Stimulated activated CD4-positive, alpha-beta T cell treated with anti-CD3 and anti-CD28 coated beads, Interleukin-4, amount 100 ng/mL, for 48 hours (primary cell): ENCODE results near the gene GDF7.

Experiments
- DNase-seq, 2 donors: peaks; one replicate each; pipeline ENCODE4 v3.0.0-alpha.2; 2020; ENCODE audit warnings: low read depth in 2 of 2

The GDF7 gene

DNA sequence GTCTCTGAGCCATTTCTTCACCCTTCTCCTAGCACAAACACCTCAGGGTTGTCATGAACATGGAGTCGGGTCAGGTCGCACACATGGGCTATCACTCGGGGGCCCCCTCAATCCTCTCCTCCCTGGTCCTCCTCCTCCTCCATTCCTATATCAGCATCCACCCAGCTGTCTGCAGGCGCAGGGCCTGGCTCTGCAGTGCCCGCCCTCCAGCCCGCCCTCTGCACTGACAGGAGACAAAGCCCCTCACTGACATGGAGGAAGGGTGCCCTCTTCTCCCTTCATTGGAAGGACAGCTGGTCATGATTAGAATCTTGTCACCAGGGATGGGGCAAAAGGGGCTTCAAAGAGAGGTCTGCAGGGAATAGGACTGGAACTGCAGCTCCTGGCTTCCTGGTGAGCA, 37.8 kb upstream of the GDF7 start:
- no peak for DNase-seq

DNA sequence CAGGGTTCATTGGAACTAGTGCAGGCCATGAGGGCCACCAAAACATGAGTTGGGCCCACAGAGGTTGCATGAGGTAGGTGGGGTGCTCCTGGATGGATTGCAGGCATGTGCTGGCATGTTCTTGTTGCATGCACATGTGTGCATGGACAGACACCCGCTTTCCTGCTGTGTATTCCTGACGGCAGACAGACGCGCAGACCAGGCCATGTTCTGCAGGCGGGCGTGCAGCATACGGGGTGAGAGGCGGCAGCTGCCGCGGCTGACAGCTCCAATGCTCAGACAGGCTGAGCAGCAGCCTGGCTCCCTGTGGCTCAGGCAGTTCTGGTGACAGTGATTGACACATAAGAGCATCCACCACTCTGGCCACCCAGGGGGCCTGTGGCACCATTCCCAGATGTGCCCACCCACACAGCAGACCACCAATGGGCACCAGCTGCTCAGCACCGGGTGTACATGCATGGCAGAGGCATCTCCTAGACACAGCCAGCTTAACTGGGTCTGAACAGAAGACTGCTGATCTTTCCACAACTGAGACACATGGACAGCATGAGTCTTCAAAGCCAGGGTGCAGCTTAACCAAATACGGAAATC, 37.3 kb upstream of the GDF7 start:
- no peak for DNase-seq

DNA sequence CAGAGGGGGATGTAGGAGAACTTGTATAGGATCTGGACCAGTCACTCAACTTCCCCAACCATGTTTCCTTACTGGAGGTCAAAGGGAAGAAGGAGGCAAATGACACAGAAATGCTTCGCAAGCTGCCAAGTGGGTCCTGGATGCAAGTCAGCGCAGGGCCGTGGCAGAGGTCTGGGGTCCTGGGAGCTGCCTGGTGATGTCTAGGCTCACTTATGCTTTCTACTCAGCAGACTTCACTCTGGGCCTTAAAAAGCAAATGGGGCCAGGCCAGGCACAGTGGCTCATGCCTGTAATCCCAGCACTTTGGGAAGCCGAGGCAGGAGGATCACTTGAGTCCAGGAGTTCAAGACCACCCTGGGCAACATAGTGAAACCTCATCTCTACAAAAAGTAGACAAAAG, 36.0 kb upstream of the GDF7 start:
- DNase-seq, result no peak

DNA sequence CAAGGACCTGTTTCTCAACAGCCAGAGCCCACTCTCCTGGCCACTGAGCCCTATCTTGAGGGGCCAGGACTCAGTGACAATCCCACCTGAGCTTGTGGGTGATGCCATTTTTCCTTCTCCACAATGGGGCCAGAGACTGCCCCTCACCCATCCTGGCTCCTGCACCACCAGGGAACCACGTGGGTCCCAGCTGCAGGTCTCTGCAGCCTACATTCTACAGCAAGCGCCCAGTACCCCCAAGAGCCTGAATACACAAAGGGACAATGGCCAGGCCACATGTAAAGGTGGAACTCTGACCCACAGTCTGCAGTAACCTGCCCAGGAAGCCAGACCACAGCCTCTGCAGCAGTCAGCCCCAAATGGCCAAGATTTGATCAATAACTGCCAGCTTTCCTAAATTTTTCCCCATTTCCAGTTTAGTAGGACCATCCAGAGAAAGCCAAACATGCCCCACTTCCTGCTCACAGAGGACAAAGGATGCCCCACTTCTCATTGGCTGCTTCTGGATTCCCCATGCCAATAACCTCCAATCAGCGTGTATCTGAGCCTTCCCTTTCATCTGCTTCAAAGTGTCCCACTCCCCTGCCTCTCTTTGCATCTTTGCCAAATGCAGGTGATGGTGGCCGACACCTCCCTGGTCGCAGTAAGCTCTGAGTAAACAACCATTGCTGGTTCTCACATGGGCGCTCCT, 35.2 kb upstream of the GDF7 start:
- DNase-seq, result no peak

DNA sequence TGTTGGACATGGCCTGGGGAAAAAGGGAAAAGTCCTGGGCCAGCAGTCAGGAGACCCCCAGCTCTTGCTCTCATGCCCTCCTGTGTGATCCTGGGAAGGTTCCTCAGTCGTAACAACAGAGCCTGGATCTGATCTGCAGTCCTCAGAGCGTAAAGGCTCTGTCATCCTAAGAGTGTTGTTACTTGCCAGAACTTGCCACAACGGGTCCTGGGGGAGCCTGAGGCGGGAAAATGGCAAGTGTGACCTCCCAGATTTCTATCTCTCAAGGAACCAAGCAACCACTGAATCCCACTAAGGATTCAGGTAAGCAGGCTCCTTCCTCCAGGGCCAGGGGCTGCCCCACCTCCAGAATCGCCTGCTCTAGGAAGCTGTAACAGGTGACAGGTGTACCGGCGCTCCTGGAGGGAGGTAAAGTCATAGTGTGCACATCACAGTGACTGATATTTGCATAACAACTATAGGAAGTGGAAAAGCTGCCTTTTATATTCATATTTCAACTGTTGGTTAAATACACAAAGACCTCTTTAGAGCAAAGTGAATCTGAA, 34.4 kb upstream of the GDF7 start:
- DNase-seq, result no peak

DNA sequence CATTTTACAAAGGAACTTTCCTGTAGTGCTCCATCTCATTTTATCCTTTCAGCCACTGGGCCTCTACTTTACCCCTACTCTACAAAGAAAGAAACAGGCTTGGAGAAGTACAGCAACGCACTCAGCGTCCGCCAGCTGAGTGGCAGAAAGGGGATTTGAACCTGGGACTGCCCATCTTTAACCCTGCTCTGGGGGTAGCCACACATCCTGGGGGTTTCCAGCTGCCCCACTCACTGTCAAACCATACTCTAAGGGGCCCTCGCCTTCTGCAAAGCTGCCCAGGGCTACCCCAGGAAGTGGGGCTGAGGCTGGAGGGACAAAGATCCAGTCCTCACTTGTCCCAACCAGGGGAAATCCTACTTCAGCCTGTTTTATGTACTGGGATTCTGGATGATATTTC, 33.9 kb upstream of the GDF7 start:
- DNase-seq, result no peak

DNA sequence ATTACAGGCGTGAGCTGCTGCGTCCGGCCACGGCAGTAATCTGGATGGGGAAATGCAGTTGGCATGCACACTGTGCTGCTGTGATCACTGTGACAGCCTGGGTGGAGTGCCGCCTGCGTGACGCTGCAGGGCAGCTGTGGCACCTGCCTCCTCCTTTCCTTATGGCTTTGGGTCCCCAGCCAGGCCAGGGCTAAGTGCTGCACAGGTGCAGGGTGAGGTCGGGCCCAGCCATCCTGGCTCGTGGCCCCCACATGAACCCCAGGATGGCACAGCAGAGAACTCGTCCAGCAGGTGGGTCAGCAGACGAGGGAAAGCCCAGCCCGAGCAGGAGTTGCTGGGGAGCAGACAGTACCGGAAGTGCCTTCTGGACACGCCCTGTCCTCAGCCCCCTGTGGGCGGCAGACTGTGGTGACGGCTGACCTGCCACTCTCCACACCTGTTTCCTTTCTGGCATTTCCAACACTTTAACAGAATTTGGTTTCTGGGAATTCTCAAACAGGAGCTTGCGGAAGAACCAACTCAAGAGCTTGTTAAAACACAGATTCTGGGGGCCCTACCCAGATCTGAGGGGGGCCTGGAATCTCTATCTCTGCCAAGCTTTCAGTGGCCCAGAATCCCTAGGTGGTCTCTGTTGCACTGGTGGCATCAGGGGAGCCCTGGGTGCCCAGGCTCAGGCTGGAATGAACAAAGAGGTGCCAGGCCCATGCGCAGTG, 33.0 kb upstream of the GDF7 start:
- no peak for DNase-seq

DNA sequence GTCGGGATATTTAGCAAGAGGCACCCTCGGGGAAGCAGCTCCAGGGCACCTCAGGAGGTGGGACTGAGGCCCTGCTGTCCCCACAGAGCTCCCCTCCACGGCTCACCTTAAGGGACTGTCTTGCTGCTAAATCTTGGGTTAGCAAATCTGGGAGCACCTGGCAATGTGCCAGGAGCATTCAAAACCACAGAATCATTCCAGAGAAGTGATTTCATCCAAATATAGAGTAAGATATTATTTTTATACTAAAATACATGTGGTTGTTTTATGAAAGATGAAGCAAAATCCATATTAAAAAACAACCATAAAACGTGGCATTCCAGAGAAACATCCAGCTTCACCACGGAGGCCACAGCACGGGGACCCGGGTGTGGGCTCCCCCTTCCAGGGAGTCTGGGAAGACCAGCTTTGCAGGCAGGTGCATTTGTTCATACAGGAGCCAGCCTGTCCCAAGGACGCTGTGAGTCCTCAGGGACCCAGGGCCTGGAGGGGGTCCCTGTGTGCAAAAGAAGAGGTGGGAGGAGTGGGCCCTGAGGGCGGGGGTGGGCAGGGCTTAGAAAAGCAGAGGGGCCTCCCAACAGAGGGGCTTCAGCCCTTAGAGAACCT, 32.3 kb upstream of the GDF7 start:
- DNase-seq, result no peak

DNA sequence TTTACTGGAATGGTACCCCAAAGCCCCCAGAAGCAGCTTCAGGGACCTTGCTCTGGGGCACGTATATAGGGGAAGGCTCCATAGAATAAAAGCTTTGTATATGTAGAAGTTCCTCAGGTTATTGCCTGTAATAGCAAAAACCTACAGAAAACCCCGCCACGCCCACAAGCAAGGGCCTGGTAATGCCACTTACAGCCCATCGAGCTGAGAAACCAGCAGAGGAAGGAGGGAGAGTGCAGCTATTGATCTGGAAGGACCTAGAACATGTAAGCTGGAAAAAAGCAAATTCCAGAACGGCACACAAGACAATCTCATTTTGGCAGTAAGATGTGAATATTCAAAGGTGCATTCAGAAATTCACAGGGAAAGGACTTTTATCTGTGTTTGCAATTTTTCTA, 31.8 kb upstream of the GDF7 start:
- DNase-seq, result no peak

DNA sequence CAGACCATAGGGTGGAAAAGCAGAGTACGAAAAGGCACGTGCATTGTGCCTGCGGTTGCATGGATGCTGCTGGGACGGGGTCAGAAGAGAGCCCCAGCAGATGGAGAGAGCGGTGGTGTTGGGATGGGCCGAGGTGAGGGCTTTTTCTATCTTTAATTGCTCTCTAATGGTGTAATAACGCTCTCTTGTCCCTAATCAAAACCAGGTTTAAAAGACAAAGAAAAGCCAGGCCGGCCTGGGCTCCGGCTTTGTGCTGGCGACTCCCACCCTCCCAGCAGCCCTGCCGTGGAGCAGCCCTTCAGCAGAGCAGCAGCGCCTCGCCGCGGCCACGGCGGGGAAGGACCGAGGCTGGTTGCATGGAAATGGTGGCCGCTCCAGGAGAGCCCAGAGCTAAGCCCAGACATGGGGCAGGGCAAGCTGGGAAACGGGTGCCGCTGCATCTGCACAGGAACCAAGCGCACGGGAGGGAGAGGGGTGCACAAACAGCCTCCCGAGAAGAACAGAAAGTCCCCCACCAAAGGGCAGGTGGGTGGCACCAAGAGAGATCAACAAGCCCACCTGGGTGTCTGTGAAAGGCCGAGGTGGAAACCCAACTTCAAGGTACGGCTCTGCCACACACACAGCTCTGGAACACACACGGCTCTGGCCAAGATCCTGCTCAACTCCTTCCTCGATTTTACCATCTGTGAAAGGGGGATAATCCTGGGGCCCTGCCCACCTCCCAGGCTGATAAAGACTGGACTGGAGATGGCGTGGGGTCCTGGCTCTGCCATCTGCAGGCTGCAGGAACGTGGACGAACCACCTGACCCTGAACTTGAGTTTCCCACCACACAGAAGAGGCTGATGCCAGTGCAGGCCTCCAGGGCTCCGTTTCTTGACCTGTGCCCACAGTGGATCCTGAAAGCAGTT, 31.0 kb upstream of the GDF7 start:
- DNase-seq, result peak; percentile 40 to 50

DNA sequence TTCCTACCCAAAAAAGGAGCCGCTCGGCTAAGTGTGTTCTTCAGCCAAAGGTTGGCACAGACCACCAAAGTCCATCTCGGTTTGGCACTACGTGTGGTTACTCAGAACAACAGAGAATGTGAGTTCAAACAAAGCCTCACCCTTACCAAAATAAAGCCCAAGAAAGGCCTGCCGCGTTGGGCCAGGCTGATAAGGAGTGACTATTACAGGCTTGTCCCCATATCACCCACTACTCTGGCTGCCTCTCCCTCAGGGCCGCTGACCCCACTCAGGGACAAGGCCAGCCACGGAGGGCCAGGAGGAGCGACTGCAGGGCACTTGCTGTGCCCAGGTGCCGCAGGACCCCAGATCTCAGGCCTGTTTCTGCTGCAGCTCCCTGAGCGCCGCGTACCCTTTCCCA, 29.8 kb upstream of the GDF7 start:
- no peak for DNase-seq

DNA sequence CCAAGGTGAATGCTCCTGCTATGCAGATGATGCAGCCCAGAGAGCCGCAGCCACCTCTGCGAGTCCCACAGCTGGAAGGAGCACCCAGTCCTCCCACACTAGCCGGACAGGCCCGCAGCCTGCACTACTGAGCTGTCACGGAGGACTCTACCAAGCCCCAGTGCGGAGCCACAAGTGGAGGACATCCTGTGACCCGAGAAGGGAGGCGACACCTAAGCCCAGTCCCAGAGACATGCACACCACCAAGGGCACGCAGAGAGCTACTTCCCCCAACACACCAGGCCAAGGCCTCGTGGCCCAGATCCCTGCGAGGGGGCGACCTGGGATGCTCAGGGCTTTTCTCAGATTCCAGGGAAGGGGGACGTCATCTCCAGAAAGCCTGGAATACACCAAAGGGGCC, 28.9 kb upstream of the GDF7 start:
- DNase-seq, result no peak

DNA sequence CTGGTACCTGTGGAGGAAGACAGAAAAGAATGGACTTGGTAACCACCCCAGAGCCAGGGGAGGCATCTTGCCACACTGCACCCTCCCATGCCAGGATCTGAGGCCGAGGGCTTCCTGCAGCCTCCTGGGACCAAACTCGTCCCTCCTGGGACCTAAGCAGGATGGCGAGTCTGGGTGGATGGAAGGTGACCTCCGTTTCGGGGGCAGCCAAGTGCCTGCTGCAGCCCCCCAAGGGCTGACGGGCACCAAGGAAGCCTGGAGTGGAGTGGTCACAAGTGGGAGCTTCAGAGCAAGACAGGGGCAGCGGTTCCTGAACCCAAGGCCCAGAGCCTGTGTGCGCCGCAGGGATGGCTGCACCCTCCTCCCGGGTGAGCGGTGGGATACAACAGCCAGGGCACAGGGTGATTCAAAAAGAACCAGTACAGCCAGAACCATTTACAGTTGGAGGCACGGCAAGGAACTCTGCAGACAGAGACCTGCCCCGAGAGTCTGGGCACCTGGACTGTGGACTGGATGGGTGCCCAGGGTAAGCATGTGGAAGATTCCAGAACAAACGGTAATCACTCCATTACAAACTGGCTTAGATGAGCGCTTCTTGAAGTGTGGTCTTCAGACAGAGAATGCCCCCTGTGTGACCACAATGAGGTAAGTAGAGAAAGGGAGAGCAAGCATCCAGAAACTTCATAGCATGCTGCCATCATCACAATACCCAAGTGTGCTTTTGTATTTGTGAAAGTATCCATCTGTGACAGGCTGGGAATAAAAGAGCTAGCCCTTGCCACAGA, 28.1 kb upstream of the GDF7 start:
- DNase-seq, result no peak

DNA sequence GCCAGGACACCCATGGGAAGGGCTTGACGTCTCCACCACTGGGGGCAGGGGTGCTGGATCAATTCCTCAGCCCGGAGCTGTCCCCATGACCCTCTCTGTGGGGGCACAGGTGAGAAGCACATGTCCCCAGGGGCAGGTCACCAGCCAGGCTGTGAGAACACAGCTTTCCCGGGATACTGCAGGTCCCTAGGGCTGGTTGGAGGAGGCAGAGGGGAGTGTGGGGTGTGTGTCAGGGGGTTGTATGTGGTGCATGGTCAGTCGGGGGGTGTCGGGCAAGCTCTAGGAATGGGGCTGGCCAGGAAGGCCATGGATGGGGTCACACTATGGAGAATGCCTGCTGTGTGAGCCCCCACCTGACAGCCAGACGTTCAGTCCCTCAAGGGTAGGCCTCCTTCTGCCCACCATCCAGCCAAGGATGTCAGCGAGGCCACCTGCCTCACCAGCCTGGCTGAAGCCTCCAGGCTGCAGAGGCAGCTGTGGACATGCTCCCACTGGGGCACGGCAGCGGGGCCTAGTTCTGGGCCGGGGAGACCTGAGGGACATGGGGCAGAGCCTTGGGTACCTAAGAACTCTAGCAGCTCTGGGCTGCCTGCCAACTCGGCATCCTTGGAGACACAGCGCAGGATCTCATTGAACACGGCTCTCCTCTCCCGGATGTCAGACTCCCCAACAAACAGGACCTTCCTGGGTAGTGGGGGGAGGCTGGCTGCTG, 26.4 kb upstream of the GDF7 start:
- DNase-seq, result no peak

DNA sequence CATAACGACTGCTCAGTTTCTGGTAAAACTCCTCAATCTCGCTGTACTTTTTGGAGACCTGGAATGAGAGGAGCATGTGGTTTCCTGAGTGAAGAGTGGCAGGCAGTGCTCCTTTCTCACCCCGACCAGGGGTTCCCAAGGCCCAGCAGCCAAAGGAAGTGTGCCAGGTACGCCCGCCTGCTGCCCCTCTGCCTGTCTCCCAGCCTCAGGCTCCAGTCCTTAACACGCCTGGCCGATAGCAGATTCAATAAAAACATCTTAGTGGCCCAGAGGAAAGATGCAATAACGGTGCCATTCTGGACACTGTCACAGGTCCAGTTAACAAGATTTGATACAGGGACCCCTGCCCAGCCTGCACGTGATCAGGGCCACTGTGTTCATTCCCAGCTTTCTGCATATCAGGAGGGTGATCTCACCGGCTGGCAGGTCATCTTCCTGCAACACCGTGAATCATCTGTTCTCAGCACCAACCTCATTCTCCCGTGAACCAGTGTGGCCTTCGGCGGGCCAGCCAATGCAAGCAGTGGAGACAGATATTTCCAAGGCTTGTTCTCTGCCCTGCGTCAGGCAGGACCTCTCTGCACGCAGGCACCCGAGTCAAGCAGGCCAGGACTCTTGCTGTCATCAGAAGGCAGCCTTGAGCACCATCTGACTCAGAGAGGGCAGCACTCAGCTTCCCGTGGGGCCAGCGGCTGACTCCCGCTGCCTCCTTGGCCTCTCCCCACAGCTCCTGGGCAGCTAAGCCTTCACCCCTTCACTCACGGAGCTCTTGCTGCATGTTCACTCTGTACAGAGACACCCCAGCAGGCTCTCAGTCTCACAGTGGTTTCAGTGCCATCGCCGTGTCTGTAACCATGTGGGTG, 25.6 kb upstream of the GDF7 start:
- DNase-seq, result no peak

DNA sequence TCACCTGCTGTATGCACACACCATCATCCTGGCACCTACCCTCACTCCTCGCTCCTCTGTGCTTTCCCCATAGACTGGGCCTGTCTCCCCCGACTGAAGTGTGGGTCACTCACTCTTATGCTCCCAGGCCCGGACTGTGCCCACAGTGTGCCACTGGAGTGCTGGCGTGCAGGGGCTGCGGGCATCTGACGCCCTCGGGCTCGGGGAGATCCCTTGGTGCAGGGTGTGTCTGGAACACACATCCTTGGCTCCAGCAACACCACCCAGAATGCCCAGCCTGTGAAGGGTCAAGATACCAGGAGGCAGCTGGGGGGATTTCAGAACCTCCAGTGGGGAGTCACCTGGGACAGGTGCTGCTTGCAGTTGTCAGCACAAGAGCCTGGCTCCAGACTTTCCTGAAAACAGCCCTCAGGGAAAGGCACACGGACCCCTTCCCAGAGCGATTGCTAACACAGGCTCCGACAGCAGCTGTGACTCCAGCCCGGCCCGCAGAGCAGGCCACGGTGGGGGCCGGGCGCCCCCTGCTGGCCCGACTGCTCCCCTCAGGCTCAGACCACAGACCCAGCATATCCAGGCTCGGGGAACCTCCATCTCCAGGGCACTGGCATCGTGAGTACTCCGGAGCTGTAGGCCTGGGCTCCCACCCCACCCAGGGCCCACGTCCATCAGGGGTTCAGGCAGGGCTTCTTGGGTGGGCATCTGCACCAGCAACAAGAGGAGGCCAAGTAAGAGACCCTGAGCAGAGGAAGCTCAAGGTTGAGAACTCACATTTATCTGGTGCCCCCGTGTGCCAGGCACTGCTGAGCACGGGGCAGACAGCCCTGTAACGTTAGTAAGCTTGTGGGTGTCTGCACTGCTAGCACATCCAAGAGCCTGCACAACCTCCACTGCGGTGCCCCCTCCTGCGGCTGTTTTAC, 24.6 kb upstream of the GDF7 start:
- DNase-seq, result peak; percentile 61 to 71

DNA sequence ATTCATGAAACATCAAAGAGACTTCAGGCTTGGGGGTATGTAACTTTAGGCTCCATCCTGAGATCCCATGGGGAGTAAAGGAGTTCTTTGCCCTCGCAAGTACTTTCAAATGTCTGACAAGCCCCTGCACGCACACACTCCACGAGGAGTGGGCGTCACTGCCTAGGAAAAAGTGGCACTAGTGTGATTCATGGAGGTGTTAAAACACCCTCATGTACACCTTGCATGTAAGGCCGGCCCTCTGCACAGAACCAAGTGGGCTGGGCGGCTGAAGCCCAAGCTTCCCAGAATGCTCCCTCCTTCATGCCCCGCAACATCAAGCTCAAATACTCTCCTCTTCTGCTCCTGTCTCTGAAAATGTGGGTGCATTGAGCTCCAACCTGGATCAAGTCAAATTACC, 23.9 kb upstream of the GDF7 start:
- no peak for DNase-seq

DNA sequence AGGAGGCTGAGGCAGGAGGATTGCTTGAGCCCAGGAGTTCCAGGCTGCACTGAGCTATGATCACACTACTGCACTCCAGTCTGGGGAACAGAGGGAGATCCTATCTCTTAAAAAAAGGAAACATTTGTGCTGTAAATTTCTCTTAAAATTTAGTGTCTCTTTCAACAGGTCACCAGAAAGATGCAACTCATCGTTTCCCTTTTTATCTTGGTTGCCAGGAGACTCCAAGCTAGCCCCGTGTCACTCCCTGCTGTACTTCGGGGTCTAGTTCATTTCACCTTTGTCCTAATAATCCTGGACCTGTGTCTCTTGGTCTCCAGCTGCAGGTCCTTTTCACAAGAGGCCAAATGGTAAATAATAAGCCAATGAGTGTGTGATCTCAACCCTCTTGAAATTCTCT, 23.1 kb upstream of the GDF7 start:
- no peak for DNase-seq
